GM19351 (cell line): ENCODE data around the gene PDE3B.

Source experiments
- ATAC-seq: cut with Tn5 transposase; IDR thresholded peaks from one replicate; pipeline ENCODE4 v1.9.1; 2021; ENCODE audit warnings: mild to moderate bottlenecking, moderate library complexity; ENCODE audit not compliant: unreplicated experiment

Gene PDE3B

DNA sequence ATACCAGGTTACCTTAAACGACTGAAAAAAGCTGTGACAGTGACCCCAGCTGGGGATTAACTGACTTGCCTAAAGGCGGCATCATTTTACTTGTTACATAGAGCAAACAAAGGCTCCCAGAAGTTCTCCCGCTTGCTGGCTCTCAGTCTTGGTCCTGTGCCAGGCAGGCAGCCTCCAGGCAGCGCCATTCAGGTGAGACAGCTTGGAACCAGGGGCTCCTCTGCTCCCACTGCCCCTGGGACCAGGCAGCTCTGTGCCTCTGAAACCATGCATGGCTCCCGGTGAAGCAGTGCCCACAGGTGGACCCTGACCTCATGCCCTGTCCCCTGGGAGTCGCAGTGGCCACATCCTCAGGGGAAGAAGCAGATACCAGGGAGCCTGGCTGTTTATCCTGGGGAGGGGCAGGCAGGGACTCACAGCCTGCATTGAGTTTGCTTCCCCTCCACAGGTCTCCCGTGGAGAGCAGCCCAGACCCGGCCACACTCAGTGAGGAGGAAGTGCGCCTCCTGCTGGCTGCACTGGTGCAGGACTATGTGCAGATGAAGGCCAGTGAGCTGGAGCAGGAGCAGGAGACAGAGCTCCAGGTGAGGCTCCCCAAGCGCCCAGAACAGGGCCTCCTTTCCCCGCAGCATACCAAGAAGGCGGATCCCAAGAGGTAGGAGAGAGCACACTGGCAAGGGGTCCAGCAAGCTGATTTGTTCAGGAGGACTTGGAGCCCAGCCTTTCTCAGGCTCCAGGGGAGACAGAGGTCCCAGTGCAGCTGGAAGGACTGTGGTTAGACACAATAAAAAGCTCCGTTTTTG is 264.0 kb downstream of the PDE3B start:
- ATAC-seq = peak; percentile 54

DNA sequence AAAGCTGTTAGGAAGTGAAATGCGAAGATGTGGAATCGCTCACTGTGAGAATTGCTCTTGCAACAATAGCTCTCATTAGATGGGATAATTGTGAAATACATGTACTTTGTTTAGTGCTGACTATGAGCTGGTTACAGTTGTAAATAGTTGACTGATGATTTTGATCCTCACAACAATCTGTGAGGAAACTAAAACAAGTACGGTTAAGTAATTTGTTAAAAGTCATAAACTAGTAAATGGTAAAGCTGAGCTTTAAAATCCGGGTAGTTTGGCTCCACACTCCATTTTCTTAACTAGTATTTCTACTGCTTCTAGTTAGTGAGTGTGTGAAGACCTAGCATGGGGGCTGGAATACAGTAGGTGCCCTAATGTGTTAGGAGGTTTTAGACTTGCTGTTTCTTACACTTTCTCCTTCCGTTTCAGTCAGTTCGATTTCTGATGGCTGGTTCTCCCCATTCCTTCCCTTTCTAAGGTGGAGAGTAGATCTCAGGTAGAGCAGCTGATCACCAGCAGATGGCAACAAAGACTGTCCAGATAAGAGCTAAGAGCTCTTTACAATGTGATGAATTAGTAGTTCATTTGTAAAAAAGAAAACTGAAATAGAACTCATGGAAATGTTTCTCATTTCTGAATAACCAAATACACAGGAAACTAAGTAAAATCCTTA is 264.7 kb downstream of the PDE3B start:
- peak; percentile 20 for ATAC-seq

DNA sequence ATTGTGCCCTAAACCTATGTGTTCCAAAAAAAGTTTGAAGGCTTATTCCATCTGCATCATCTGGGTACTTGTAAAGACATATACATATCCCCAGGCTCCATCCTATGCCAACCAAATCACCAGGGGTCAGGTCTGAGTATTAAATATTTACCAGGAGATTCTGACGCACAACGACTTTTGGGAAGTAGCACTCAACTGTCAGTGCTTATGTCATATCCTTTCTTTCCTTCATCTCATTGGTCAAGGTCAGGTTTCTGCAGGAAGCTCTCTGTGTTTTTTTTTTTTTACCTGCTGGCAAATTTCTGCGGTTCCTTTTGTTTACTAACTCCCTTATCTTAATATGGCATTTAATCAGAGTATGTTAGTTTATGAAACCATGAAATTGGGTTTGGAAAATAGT is 270.9 kb downstream of the PDE3B start:
- ATAC-seq = no peak

DNA sequence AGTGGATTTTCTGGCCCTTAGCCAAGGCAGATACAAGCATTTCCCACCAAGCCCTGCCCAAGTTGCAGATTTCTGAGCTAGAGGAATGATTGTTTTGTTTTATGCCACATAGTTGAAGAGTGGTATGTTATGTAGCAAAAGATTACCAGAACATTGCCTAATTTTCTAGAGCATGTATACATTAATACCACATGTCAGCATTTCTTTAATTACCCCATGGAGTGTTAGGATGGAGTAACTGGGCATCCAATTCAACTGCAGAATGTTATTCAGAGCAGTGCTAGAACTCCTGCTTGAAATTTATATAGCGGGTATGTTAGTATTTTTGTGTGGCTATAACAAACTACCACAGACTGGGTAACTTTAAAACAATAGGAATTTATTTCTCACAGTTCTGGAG is 272.8 kb downstream of the PDE3B start:
- ATAC-seq = no peak
